GM23338 (cell line): ENCODE results near the gene DNAJC6. TPM values are rescaled to one million over a fixed set of nuclear protein-coding genes. Genes with fewer than 3 reads are reported as not detected.

Experiments used
- ATAC-seq: fragments of 200-7000 bp; cut with Tn5 transposase; 3 replicates; pipeline ENCODE4 v1.9.1; 2020
- DNase-seq: peaks from one replicate; pipeline ENCODE4 v3.0.0-alpha.2; 2015; ENCODE audit warnings: low spot score
- H2AFZ ChIP-seq: fragments of 200-600 bp; sonication (generic); 2 replicates; pipeline ENCODE4 v1.8.0; 2016; ENCODE audit warnings: antibody characterized with exemption, mild to moderate bottlenecking, moderate library complexity
- H3F3A ChIP-seq: fragments of 200-600 bp; sonication (generic); replicated peaks from 2 replicates; pipeline ENCODE4 v1.8.0; 2017; ENCODE audit warnings: antibody characterized with exemption, mixed run types, low read depth
- H3K27ac ChIP-seq: fragments of 200-600 bp; sonication (generic); 2 replicates; pipeline ENCODE4 v1.6.1; 2016; ENCODE audit warnings: low read depth
- H3K27me3 ChIP-seq: fragments of 200-600 bp; sonication (generic); 2 replicates; pipeline ENCODE4 v1.8.0; 2016; ENCODE audit warnings: mild to moderate bottlenecking, mixed run types, moderate library complexity; ENCODE audit not compliant: insufficient read depth
- H3K36me3 ChIP-seq: fragments of 200-600 bp; sonication (generic); 2 replicates; pipeline ENCODE4 v1.8.0; 2016; ENCODE audit warnings: mild to moderate bottlenecking; ENCODE audit not compliant: insufficient read depth
- H3K4me1 ChIP-seq: fragments of 200-600 bp; sonication (generic); 2 replicates; pipeline ENCODE4 v1.8.0; 2016; ENCODE audit warnings: mild to moderate bottlenecking, moderate library complexity; ENCODE audit not compliant: insufficient read depth
- H3K4me2 ChIP-seq: fragments of 200-600 bp; sonication (generic); 2 replicates; pipeline ENCODE4 v1.7.1; 2017; ENCODE audit warnings: mixed run types
- H3K4me3 ChIP-seq: fragments of 200-600 bp; sonication (generic); 2 replicates; pipeline ENCODE4 v1.6.1; 2016; ENCODE audit warnings: mixed run types
- H3K79me2 ChIP-seq: fragments of 200-600 bp; sonication (generic); replicated peaks from 2 replicates; pipeline ENCODE4 v1.8.0; 2017; ENCODE audit warnings: mild to moderate bottlenecking; ENCODE audit not compliant: insufficient read depth
- H3K9me2 ChIP-seq: fragments of 200-600 bp; sonication (generic); 2 replicates; pipeline ENCODE4 v1.8.0; 2017; ENCODE audit not compliant: insufficient read depth
- H4K20me1 ChIP-seq: fragments of 200-600 bp; sonication (generic); replicated peaks from 2 replicates; pipeline ENCODE4 v1.8.0; 2017; ENCODE audit warnings: mild to moderate bottlenecking; ENCODE audit not compliant: insufficient read depth
- H3K27ac Mint-ChIP-seq: 2 replicates; pipeline ENCODE4 v1.8.0; 2020; ENCODE audit warnings: inconsistent platforms, mild to moderate bottlenecking, moderate library complexity, mixed read lengths
- H3K27me3 Mint-ChIP-seq: 3 replicates; pipeline ENCODE4 v1.8.0; 2022; ENCODE audit warnings: low read depth, mild to moderate bottlenecking, moderate library complexity, mixed read lengths, inconsistent platforms; ENCODE audit not compliant: insufficient read depth, poor library complexity
- H3K36me3 Mint-ChIP-seq: 3 replicates; pipeline ENCODE4 v1.8.0; 2021; ENCODE audit warnings: low read depth, mild to moderate bottlenecking, inconsistent platforms, moderate library complexity, mixed read lengths
- H3K4me1 Mint-ChIP-seq: 3 replicates; pipeline ENCODE4 v1.8.0; 2020; ENCODE audit warnings: mild to moderate bottlenecking, inconsistent platforms, mixed read lengths
- H3K4me3 Mint-ChIP-seq: 3 replicates; pipeline ENCODE4 v1.8.0; 2021; ENCODE audit warnings: moderate library complexity, mild to moderate bottlenecking, inconsistent platforms, mixed read lengths
- H3K9me3 Mint-ChIP-seq: 3 replicates; pipeline ENCODE4 v1.8.0; 2020; ENCODE audit warnings: moderate library complexity, mild to moderate bottlenecking, inconsistent platforms, mixed read lengths
- CREB1 ChIP-seq: fragments of 250-450 bp; sonication (Bioruptor Pico); IDR thresholded peaks from 2 replicates; pipeline ENCODE4 v1.5.0; 2020; ENCODE audit warnings: low read depth, mild to moderate bottlenecking, moderate library complexity
- CTCF ChIP-seq, 2 experiments: fragments of 200-600 bp in 1 of 2; sonication (generic) in 1 of 2; conservative IDR thresholded peaks; 2 replicates each; pipeline versions ENCODE4 v1.5.1 to v1.6.1; 2016 to 2017; ENCODE audit warnings: antibody characterized with exemption in 2 of 2, low read depth in 2 of 2, mild to moderate bottlenecking in 2 of 2, moderate library complexity in 1 of 2
- EZH2 ChIP-seq: fragments of 200-600 bp; sonication (generic); IDR thresholded peaks from one replicate; pipeline ENCODE4 v1.8.0; 2017; ENCODE audit warnings: antibody characterized with exemption, mild to moderate bottlenecking, low read depth; ENCODE audit not compliant: unreplicated experiment
- EZH2phosphoT487 ChIP-seq: fragments of 200-600 bp; sonication (generic); IDR thresholded peaks from one replicate; pipeline ENCODE4 v1.8.1; 2018; ENCODE audit warnings: antibody characterized with exemption; ENCODE audit not compliant: unreplicated experiment
- JUNB ChIP-seq: IDR thresholded peaks from one replicate; pipeline ENCODE4 v1.6.1; 2016; ENCODE audit warnings: antibody characterized with exemption; ENCODE audit not compliant: unreplicated experiment
- NANOG ChIP-seq: IDR thresholded peaks from 2 replicates; pipeline ENCODE4 v1.6.1; 2016; ENCODE audit warnings: antibody characterized with exemption, borderline replicate concordance
- POLR2AphosphoS5 ChIP-seq: IDR thresholded peaks from 2 replicates; pipeline ENCODE4 v1.6.1; 2016; ENCODE audit warnings: antibody characterized with exemption, low read depth
- REST ChIP-seq: IDR thresholded peaks from one replicate; pipeline ENCODE4 v1.6.1; 2018; ENCODE audit warnings: antibody characterized with exemption; ENCODE audit not compliant: unreplicated experiment
- STAT1 ChIP-seq: IDR thresholded peaks from one replicate; pipeline ENCODE4 v1.6.1; 2016; ENCODE audit warnings: antibody characterized with exemption; ENCODE audit not compliant: unreplicated experiment
- ZNF114 ChIP-seq: fragments of 250-450 bp; sonication (Bioruptor Pico); IDR thresholded peaks from 2 replicates; pipeline ENCODE4 v1.5.0; 2020; ENCODE audit warnings: mild to moderate bottlenecking, moderate library complexity
- ZNF331 ChIP-seq: fragments of 250-450 bp; sonication (Bioruptor Pico); IDR thresholded peaks from 2 replicates; pipeline ENCODE4 v1.5.0; 2020; ENCODE audit warnings: low read depth, mild to moderate bottlenecking, moderate library complexity
- polyA plus RNA-seq: library from polyadenylated mRNA; unstranded; fragments of >200 nt; fragmentation: Nextera tagmentation; extraction: Ambion mirVana; gene quantifications from 2 replicates; pipeline ENCODE4 v1.2.1, GENCODE V29; 2016
- total RNA-seq: library from RNA; depleted of rRNA; stranded (reverse); fragments of >200 nt; shearing (Covaris generic); gene quantifications from 2 replicates; pipeline ENCODE4 v1.2.3, GENCODE V29; 2014
- TF ChIP-seq, protein P1 (sequence below): fragments of 250-450 bp; sonication (Bioruptor Pico); IDR thresholded peaks from 2 replicates; pipeline ENCODE4 v1.5.0; 2020; ENCODE audit warnings: mild to moderate bottlenecking, moderate library complexity
- TF ChIP-seq, protein P2 (sequence below): IDR thresholded peaks from 2 replicates; pipeline ENCODE4 v1.6.1; 2016; ENCODE audit warnings: antibody characterized with exemption

The DNAJC6 gene
- total and polyA plus RNA-seq, 2 experiments from 2014 or later, result 2.4 to 7.4 TPM

DNA sequence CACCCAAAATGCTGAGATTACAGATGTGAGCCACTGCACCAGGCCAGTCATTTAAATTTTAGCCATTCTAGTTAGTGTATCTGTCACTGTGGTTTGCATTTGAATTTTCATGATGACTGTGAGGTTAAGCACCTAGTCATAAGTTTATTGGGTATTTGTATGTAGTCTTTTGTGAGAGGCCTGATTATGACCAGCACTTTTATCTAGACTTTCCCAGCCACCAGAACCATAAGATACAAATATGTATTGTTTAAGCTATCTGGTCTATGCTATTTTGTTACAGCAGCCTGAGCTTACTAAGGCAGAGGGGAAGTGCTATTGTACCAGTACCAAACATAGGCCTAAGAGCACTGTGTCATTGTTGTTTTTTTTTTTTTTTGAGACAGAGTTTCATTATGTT is 19.9 kb upstream of the DNAJC6 start:
- H3K9me2 ChIP-seq, result no peaks in the 10 kb centered on the region
- H3F3A ChIP-seq, result no peaks in the 10 kb centered on the region
- H3K27me3 Mint-ChIP-seq, result peaks cover 4% of the 10 kb centered on the region
- H3K4me1 Mint-ChIP-seq, result peaks cover 4% of the 10 kb centered on the region; the same call in 2 of the 3 replicates
- H3K27ac ChIP-seq, result no peak overlapping the region
- TF ChIP-seq NANOG (no peak), EZH2phosphoT487 (no peak), JUNB (no peak), CREB1 (CRISPR knock-in tag) (no peak), EZH2 (no peak), REST (no peak), POLR2AphosphoS5 (no peak), ZNF331 (CRISPR knock-in tag) (no peak), ZNF114 (CRISPR knock-in tag) (no peak), STAT1 (no peak), CTCF (conservative IDR thresholded peaks at IDR 0.05; ENCODE audit: low read depth in 2 of 2) (no peak)
- TF ChIP-seq, protein P1, sequence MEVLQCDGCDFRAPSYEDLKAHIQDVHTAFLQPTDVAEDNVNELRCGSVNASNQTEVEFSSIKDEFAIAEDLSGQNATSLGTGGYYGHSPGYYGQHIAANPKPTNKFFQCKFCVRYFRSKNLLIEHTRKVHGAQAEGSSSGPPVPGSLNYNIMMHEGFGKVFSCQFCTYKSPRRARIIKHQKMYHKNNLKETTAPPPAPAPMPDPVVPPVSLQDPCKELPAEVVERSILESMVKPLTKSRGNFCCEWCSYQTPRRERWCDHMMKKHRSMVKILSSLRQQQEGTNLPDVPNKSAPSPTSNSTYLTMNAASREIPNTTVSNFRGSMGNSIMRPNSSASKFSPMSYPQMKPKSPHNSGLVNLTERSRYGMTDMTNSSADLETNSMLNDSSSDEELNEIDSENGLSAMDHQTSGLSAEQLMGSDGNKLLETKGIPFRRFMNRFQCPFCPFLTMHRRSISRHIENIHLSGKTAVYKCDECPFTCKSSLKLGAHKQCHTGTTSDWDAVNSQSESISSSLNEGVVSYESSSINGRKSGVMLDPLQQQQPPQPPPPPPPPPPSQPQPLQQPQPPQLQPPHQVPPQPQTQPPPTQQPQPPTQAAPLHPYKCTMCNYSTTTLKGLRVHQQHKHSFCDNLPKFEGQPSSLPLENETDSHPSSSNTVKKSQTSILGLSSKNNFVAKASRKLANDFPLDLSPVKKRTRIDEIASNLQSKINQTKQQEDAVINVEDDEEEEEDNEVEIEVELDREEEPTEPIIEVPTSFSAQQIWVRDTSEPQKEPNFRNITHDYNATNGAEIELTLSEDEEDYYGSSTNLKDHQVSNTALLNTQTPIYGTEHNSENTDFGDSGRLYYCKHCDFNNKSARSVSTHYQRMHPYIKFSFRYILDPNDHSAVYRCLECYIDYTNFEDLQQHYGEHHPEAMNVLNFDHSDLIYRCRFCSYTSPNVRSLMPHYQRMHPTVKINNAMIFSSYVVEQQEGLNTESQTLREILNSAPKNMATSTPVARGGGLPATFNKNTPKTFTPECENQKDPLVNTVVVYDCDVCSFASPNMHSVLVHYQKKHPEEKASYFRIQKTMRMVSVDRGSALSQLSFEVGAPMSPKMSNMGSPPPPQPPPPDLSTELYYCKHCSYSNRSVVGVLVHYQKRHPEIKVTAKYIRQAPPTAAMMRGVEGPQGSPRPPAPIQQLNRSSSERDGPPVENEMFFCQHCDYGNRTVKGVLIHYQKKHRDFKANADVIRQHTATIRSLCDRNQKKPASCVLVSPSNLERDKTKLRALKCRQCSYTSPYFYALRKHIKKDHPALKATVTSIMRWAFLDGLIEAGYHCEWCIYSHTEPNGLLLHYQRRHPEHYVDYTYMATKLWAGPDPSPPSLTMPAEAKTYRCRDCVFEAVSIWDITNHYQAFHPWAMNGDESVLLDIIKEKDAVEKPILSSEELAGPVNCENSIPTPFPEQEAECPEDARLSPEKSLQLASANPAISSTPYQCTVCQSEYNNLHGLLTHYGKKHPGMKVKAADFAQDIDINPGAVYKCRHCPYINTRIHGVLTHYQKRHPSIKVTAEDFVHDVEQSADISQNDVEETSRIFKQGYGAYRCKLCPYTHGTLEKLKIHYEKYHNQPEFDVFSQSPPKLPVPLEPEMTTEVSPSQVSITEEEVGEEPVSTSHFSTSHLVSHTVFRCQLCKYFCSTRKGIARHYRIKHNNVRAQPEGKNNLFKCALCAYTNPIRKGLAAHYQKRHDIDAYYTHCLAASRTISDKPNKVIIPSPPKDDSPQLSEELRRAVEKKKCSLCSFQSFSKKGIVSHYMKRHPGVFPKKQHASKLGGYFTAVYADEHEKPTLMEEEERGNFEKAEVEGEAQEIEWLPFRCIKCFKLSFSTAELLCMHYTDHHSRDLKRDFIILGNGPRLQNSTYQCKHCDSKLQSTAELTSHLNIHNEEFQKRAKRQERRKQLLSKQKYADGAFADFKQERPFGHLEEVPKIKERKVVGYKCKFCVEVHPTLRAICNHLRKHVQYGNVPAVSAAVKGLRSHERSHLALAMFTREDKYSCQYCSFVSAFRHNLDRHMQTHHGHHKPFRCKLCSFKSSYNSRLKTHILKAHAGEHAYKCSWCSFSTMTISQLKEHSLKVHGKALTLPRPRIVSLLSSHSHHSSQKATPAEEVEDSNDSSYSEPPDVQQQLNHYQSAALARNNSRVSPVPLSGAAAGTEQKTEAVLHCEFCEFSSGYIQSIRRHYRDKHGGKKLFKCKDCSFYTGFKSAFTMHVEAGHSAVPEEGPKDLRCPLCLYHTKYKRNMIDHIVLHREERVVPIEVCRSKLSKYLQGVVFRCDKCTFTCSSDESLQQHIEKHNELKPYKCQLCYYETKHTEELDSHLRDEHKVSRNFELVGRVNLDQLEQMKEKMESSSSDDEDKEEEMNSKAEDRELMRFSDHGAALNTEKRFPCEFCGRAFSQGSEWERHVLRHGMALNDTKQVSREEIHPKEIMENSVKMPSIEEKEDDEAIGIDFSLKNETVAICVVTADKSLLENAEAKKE (CRISPR knock-in tag), result no peak
- TF ChIP-seq, protein P2, sequence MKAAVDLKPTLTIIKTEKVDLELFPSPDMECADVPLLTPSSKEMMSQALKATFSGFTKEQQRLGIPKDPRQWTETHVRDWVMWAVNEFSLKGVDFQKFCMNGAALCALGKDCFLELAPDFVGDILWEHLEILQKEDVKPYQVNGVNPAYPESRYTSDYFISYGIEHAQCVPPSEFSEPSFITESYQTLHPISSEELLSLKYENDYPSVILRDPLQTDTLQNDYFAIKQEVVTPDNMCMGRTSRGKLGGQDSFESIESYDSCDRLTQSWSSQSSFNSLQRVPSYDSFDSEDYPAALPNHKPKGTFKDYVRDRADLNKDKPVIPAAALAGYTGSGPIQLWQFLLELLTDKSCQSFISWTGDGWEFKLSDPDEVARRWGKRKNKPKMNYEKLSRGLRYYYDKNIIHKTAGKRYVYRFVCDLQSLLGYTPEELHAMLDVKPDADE, result no peak
- H3K4me1 ChIP-seq, result no peaks in the 10 kb centered on the region
- no peaks in the 10 kb centered on the region for H3K36me3 ChIP-seq
- no peaks in the 10 kb centered on the region for H3K27me3 ChIP-seq
- no peaks in the 10 kb centered on the region for H3K9me3 Mint-ChIP-seq
- ATAC-seq (no peak), DNase-seq (no peak)
- no peak overlapping the region for H3K27ac Mint-ChIP-seq
- no peak overlapping the region for H3K4me3 ChIP-seq
- no peak overlapping the region for H3K4me3 Mint-ChIP-seq
- H4K20me1 ChIP-seq, result no peaks in the 10 kb centered on the region
- H3K79me2 ChIP-seq, result no peaks in the 10 kb centered on the region
- H3K4me2 ChIP-seq, result no peak overlapping the region
- no peaks in the 10 kb centered on the region for H3K36me3 Mint-ChIP-seq
- no peak overlapping the region for H2AFZ ChIP-seq
